CD14-positive monocyte (primary cell): ENCODE results near the gene UBE2L5. TPM values are rescaled to one million over a fixed set of nuclear protein-coding genes. Genes with fewer than 3 reads are reported as not detected.

Source experiments
- DNase-seq, 3 donors: peaks; one replicate each; pipeline ENCODE4 v3.0.0-alpha.2; 2011 to 2022
- H2AFZ ChIP-seq: 2 replicates; pipeline ENCODE4 v1.6.0; 2012; ENCODE audit warnings: mild to moderate bottlenecking, low read depth, low read length, inconsistent platforms; ENCODE audit not compliant: insufficient read depth, poor library complexity, severe bottlenecking
- H3K27ac ChIP-seq, 2 donors: 1 replicate in 1 of 2; 2 replicates in 1 of 2; pipeline ENCODE4 v1.5.1; 2012 to 2013; ENCODE audit warnings: low read length in 2 of 2, control low read depth in 1 of 2, inconsistent platforms in 1 of 2, low read depth in 1 of 2, mild to moderate bottlenecking in 1 of 2
- H3K27me3 ChIP-seq, 2 donors: one replicate each; pipeline versions ENCODE4 v1.6.0 to v1.6.1; 2011 to 2013; ENCODE audit warnings: low read length in 2 of 2; ENCODE audit not compliant: control insufficient read depth in 2 of 2, insufficient read depth in 2 of 2
- H3K36me3 ChIP-seq, 2 donors: replicated peaks in 1 of 2; 1 replicate in 1 of 2; 2 replicates in 1 of 2; pipeline versions ENCODE4 v1.5.1 to v1.6.1; 2012 to 2013; ENCODE audit warnings: low read length in 2 of 2, control low read depth in 1 of 2, inconsistent platforms in 1 of 2, mild to moderate bottlenecking in 1 of 2; ENCODE audit not compliant: insufficient read depth in 2 of 2, control insufficient read depth in 1 of 2
- H3K4me1 ChIP-seq, 2 donors: 1 replicate in 1 of 2; 2 replicates in 1 of 2; pipeline versions ENCODE4 v1.5.1 to v1.6.1; 2012 to 2013; ENCODE audit warnings: low read length in 2 of 2, control low read depth in 1 of 2, inconsistent platforms in 1 of 2, mild to moderate bottlenecking in 1 of 2, moderate library complexity in 1 of 2; ENCODE audit not compliant: insufficient read depth in 2 of 2, control insufficient read depth in 1 of 2
- H3K4me2 ChIP-seq: replicated peaks from 2 replicates; pipeline ENCODE3; 2012; ENCODE audit warnings: low read length, moderate library complexity, mild to moderate bottlenecking; ENCODE audit not compliant: poor library complexity, severe bottlenecking; ENCODE audit errors: extremely low read depth
- H3K4me3 ChIP-seq, 3 experiments: fragments of 200-600 bp in 1 of 3; sonication (generic) in 1 of 3; replicated peaks in 1 of 3; 1 replicate in 2 of 3; 2 replicates in 1 of 3; pipeline ENCODE4 v1.5.1; 2011 to 2013; ENCODE audit warnings: low read length in 3 of 3, mild to moderate bottlenecking in 3 of 3, control low read depth in 2 of 3, low read depth in 2 of 3, inconsistent platforms in 1 of 3, moderate library complexity in 1 of 3
- H3K79me2 ChIP-seq: 2 replicates; pipeline ENCODE4 v1.6.0; 2012; ENCODE audit warnings: mild to moderate bottlenecking, control low read depth, inconsistent platforms, low read length, moderate library complexity; ENCODE audit not compliant: insufficient read depth
- H3K9ac ChIP-seq: 2 replicates; pipeline ENCODE4 v1.6.0; 2017; ENCODE audit warnings: low read length, mild to moderate bottlenecking; ENCODE audit not compliant: insufficient read depth, poor library complexity, severe bottlenecking
- H3K9me3 ChIP-seq, 2 donors: replicated peaks in 1 of 2; 1 replicate in 1 of 2; 2 replicates in 1 of 2; pipeline versions ENCODE4 v1.5.1 to v1.6.1; 2012 to 2013; ENCODE audit warnings: low read length in 2 of 2, control low read depth in 1 of 2; ENCODE audit not compliant: control insufficient read depth in 1 of 2, insufficient read depth in 1 of 2
- H4K20me1 ChIP-seq: 2 replicates; pipeline ENCODE4 v1.6.0; 2012; ENCODE audit warnings: mild to moderate bottlenecking, low read length, control low read depth, moderate library complexity; ENCODE audit not compliant: insufficient read depth
- H3K27ac Mint-ChIP-seq, 7 donors: one replicate each; pipeline ENCODE4 v1.8.0; 2020; ENCODE audit warnings: mild to moderate bottlenecking in 7 of 7, mixed read lengths in 7 of 7, moderate library complexity in 6 of 7, inconsistent platforms in 2 of 7
- H3K27me3 Mint-ChIP-seq, 3 donors: one replicate each; pipeline ENCODE4 v1.8.0; 2021 to 2022; ENCODE audit warnings: low read depth in 3 of 3, mild to moderate bottlenecking in 3 of 3, mixed read lengths in 3 of 3, moderate library complexity in 3 of 3, inconsistent platforms in 1 of 3
- H3K36me3 Mint-ChIP-seq, 2 donors: one replicate each; pipeline ENCODE4 v1.8.0; 2020; ENCODE audit warnings: mixed read lengths in 2 of 2, inconsistent platforms in 1 of 2, mild to moderate bottlenecking in 1 of 2
- H3K4me1 Mint-ChIP-seq: one replicate; pipeline ENCODE4 v1.8.0; 2020; ENCODE audit warnings: mild to moderate bottlenecking, mixed read lengths
- H3K4me3 Mint-ChIP-seq, 2 donors: one replicate each; pipeline ENCODE4 v1.8.0; 2020; ENCODE audit warnings: mild to moderate bottlenecking in 2 of 2, mixed read lengths in 2 of 2, moderate library complexity in 1 of 2
- H3K9me3 Mint-ChIP-seq, 7 donors: one replicate each; pipeline ENCODE4 v1.8.0; 2020 to 2022; ENCODE audit warnings: mixed read lengths in 7 of 7, mild to moderate bottlenecking in 6 of 7, moderate library complexity in 6 of 7, inconsistent platforms in 2 of 7
- WGBS: methylation state at CpG from one replicate; pipeline ENCODE4 v1.1.5; 2013; ENCODE audit warnings: missing lambda C conversion rate; ENCODE audit not compliant: insufficient coverage; 5-methylcytosine and 5-hydroxymethylcytosine counted together
- intact Hi-C, 2 donors: fragments of 100-400 bp; cut with micrococcal nuclease; formaldehyde crosslinking; loops; one replicate each; pipeline versions ENCODE4 v1.15.0 to v1.15.1; 2023
- polyA plus RNA-seq, 3 donors: library from polyadenylated mRNA; depleted of rRNA in 1 of 3; unstranded in 2 of 3; stranded (reverse) in 1 of 3; fragments of 300-500 nt in 2 of 3; fragments of >200 nt in 1 of 3; fragmentation: Illumina TruSeq in 2 of 3; gene quantifications; 1 replicate in 2 of 3; 2 replicates in 1 of 3; pipeline ENCODE4 v1.2.3, GENCODE V29; 2012 to 2021
- TF ChIP-seq, protein P1 (sequence below): fragments of 200-600 bp; IDR thresholded peaks from one replicate; pipeline ENCODE4 v1.8.0; 2022; ENCODE audit warnings: antibody characterized with exemption, mild to moderate bottlenecking

Gene UBE2L5
- polyA plus RNA-seq, 3 donors, result not detected

DNA sequence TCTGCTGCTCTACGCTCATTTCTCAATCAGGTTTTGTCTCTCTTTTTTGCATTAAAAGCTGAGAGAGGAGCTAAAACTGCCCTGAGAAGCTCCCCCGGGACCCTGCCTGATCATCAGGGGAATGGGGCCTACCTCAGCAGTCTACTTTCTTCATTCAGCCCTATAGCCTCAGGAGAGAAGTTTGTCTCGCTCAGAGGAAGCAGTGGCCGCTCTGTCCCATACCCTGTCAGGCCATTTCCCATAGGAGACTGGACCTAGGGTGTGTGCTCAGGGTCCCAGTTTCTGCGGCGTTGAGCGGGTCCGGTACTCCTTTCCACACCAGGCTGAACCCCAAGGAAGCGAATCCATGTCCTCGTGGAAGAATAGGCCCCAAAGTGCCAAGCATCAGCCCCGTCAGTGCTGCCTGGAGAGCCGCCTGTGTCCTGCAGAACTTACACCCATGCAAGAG, 21.7 kb downstream of the UBE2L5 start:
- no peak overlapping the region for H2AFZ ChIP-seq
- H3K27me3 ChIP-seq, result no peaks in the 10 kb centered on the region
- 95% methylated on average over 11 of the region's 12 CpGs for WGBS
- H3K79me2 ChIP-seq, result no peaks in the 10 kb centered on the region
- H3K4me3 ChIP-seq, result no peak overlapping the region
- Mint-ChIP-seq H3K27me3 (peaks cover 2 to 11% (median 8%) of the 10 kb centered on the region in 3 donors), H3K9me3 (peaks cover 0 to 2% (median 0%) of the 10 kb centered on the region in 7 donors), H3K4me1 (peaks cover 12% of the 10 kb centered on the region), H3K4me3 (no peak overlapping the region), H3K27ac (peak overlapping the region in 1 of 7 donors; percentile 18), H3K36me3 (no peaks in the 10 kb centered on the region)
- TF ChIP-seq, protein P1, sequence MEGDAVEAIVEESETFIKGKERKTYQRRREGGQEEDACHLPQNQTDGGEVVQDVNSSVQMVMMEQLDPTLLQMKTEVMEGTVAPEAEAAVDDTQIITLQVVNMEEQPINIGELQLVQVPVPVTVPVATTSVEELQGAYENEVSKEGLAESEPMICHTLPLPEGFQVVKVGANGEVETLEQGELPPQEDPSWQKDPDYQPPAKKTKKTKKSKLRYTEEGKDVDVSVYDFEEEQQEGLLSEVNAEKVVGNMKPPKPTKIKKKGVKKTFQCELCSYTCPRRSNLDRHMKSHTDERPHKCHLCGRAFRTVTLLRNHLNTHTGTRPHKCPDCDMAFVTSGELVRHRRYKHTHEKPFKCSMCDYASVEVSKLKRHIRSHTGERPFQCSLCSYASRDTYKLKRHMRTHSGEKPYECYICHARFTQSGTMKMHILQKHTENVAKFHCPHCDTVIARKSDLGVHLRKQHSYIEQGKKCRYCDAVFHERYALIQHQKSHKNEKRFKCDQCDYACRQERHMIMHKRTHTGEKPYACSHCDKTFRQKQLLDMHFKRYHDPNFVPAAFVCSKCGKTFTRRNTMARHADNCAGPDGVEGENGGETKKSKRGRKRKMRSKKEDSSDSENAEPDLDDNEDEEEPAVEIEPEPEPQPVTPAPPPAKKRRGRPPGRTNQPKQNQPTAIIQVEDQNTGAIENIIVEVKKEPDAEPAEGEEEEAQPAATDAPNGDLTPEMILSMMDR, result no peak
- H3K4me2 ChIP-seq, result no peak overlapping the region
- DNase-seq, result no peak
- no peaks in the 10 kb centered on the region for H4K20me1 ChIP-seq
- H3K4me1 ChIP-seq, result peaks cover 12 to 13% of the 10 kb centered on the region in 2 donors
- no peak overlapping the region for H3K9ac ChIP-seq
- intact Hi-C loops, result loop anchor here in 1 of 2 donors (5.0 kb wide), 1 partner anchor 37 kb away; no protein-coding TSS in a partner anchor
- no peak overlapping the region for H3K27ac ChIP-seq
- no peaks in the 10 kb centered on the region for H3K36me3 ChIP-seq
- no peaks in the 10 kb centered on the region for H3K9me3 ChIP-seq

DNA sequence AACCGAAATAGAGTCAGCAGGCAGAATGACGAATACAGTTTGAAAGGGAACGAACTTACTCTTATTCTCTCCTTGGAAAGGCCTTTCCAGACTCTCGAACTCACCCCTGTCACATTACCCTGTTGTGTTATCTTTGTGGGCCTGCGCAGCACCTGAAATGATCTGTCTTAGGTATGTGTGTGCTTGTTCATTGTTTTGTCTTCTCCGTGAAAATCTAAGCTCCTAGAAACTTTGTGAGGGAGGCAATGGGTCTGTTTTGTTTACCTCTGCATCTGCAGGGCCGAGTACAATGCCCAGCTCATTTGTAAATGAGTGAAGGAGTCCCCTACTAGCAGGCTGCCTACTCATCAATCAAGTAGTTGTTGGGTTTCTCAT, 23.8 kb downstream of the UBE2L5 start:
- peak overlapping the region; percentile 82 to 95 for H3K4me3 Mint-ChIP-seq
- peak overlapping the region in 2 of 7 donors; percentile 1 to 33 for H3K27ac Mint-ChIP-seq
- H2AFZ ChIP-seq, result peak overlapping the region; percentile 89
- no peaks in the 10 kb centered on the region for H3K36me3 ChIP-seq
- H4K20me1 ChIP-seq, result no peaks in the 10 kb centered on the region
- no peak for DNase-seq
- no peaks in the 10 kb centered on the region for H3K27me3 ChIP-seq
- H3K4me1 ChIP-seq, result peaks cover 12 to 13% of the 10 kb centered on the region in 2 donors
- WGBS, result 0% methylated on average over 1 of the region's 7 CpGs
- peaks cover 12% of the 10 kb centered on the region for H3K4me1 Mint-ChIP-seq
- peak overlapping the region; percentile 93 for H3K4me2 ChIP-seq
- peak overlapping the region; percentile 61 for H3K9ac ChIP-seq
- TF ChIP-seq, protein P1, result no peak
- intact Hi-C loops, result no loop called here
- H3K79me2 ChIP-seq, result no peaks in the 10 kb centered on the region
- no peaks in the 10 kb centered on the region for H3K9me3 Mint-ChIP-seq
- no peaks in the 10 kb centered on the region for H3K9me3 ChIP-seq
- H3K4me3 ChIP-seq, result peak overlapping the region; percentile 30 to 75 (median 32)
- peaks cover 2 to 9% (median 8%) of the 10 kb centered on the region in 3 donors for H3K27me3 Mint-ChIP-seq
- no peaks in the 10 kb centered on the region for H3K36me3 Mint-ChIP-seq
- no peak overlapping the region for H3K27ac ChIP-seq
